ENCODE measurements around the gene PCDH7. TPM values are rescaled to one million over a fixed set of nuclear protein-coding genes. Genes with fewer than 3 reads are reported as not detected.
A peak's percentile ranks its signal among the peaks of the same experiment; 100 is the strongest.

Gene PCDH7
- total RNA-seq, 6 donors from 2014 or later, result 2.0 to 12.9 (median 5.9) TPM

GRCh38 chr4:30716158-30716557 lies 4.0 kb upstream of the PCDH7 start:
- WGBS, 2 donors, result 8 to 11% methylated on average over 6 of the region's 6 CpGs
- peak overlapping the region in 3 of 4 donors; percentile 45 to 58 (median 56) for H3K4me3 ChIP-seq
- no peak for DNase-seq
- peaks cover 19 to 48% (median 30%) of the 10 kb centered on the region in 4 donors for H3K4me1 ChIP-seq
- no peaks in the 10 kb centered on the region for H3K36me3 ChIP-seq
- peaks cover 0 to 39% (median 15%) of the 10 kb centered on the region in 4 donors for H3K27me3 ChIP-seq
- no peaks in the 10 kb centered on the region for H3K9me3 ChIP-seq
- peak in 1 of 6 experiments; percentile 20 for TF ChIP-seq CTCF (IDR thresholded peaks at IDR 0.05)
- TF ChIP-seq EP300 (IDR thresholded peaks at IDR 0.05), result no peak
- no peak for ATAC-seq (ENCODE audit: low FRiP score in 2 of 2)
- H3K27ac ChIP-seq, result no peak overlapping the region

DNA sequence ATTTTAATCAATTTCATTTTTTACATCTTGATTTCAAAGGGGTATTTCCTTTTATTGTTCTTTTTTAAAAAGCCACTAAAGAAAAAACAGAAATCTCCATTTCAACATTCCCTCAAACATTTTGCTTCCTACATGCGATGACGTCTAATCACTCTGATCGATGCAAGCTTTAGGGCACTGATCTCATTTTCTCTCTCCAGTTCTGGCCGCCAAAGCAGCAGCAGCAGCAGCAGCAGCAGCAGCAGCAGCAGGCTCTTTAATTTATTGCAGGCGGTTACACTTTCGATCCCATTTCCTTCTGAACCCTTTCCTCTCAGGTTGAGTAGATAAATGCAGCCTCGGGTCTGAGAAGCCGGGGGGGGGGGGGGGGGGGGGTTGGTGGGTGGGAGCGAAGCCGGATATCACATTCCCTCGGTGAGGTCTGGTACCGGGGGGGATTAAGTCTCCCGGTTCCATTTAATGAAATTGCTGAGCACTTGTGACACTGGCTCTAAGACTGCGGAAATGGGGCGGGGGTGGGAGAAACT lies 3.4 kb upstream of the PCDH7 start:
- DNase-seq, result no peak
- peak overlapping the region; percentile 27 to 58 (median 50) for H3K4me3 ChIP-seq
- no peaks in the 10 kb centered on the region for H3K9me3 ChIP-seq
- peaks cover 0 to 45% (median 18%) of the 10 kb centered on the region in 4 donors for H3K27me3 ChIP-seq
- H3K27ac ChIP-seq, result peak overlapping the region in 1 of 4 donors; percentile 35
- TF ChIP-seq CTCF (IDR thresholded peaks at IDR 0.05) (no peak), EP300 (IDR thresholded peaks at IDR 0.05) (no peak), POLR2AphosphoS5 (IDR thresholded peaks at IDR 0.05) (no peak), POLR2A (IDR thresholded peaks at IDR 0.05) (no peak)
- ATAC-seq (ENCODE audit: low FRiP score in 2 of 2), result no peak
- 0% methylated on average over 11 to 15 of the region's 15 CpGs for WGBS, 2 donors
- H3K36me3 ChIP-seq, result no peaks in the 10 kb centered on the region
- peaks cover 22 to 54% (median 34%) of the 10 kb centered on the region in 4 donors for H3K4me1 ChIP-seq

GRCh38 chr4:30717208-30718020 lies 2.8 kb upstream of the PCDH7 start:
- Histone ChIP-seq H3K4me3 (peak overlapping the region; percentile 27 to 58 (median 50)), H3K4me1 (peaks cover 22 to 61% (median 39%) of the 10 kb centered on the region in 4 donors), H3K27ac (peak overlapping the region in 1 of 4 donors; percentile 35), H3K27me3 (peaks cover 0 to 52% (median 22%) of the 10 kb centered on the region in 4 donors), H3K9me3 (no peaks in the 10 kb centered on the region), H3K36me3 (no peaks in the 10 kb centered on the region)
- TF ChIP-seq POLR2A (IDR thresholded peaks at IDR 0.05) (no peak), CTCF (IDR thresholded peaks at IDR 0.05) (no peak), POLR2AphosphoS5 (IDR thresholded peaks at IDR 0.05) (no peak), EP300 (IDR thresholded peaks at IDR 0.05) (no peak)
- DNase-seq (peak; percentile 22 to 77), ATAC-seq (ENCODE audit: low FRiP score in 2 of 2) (peak; percentile 43 to 51)
- WGBS, 2 donors, result 2% methylated on average over 32 to 55 of the region's 55 CpGs

GRCh38 chr4:30718021-30718542 lies 2.1 kb upstream of the PCDH7 start:
- 3% methylated on average over 13 to 34 of the region's 34 CpGs for WGBS, 2 donors
- Histone ChIP-seq H3K27ac (peak overlapping the region in 2 of 4 donors; percentile 39 to 74), H3K4me3 (peak overlapping the region in 3 of 4 donors; percentile 45 to 58 (median 56)), H3K36me3 (no peaks in the 10 kb centered on the region), H3K27me3 (peaks cover 0 to 57% (median 26%) of the 10 kb centered on the region in 4 donors), H3K9me3 (no peaks in the 10 kb centered on the region), H3K4me1 (peaks cover 22 to 63% (median 39%) of the 10 kb centered on the region in 4 donors)
- TF ChIP-seq CTCF (IDR thresholded peaks at IDR 0.05) (no peak), POLR2AphosphoS5 (IDR thresholded peaks at IDR 0.05) (no peak), POLR2A (IDR thresholded peaks at IDR 0.05) (no peak), EP300 (IDR thresholded peaks at IDR 0.05) (no peak)
- ATAC-seq (ENCODE audit: low FRiP score in 2 of 2) (peak in 1 of 2 donors; percentile 34), DNase-seq (peak in 1 of 2 donors; percentile 84)
